HG03457 (cell line): ENCODE data around the gene CXCL12.

Experiments
- ATAC-seq: cut with Tn5 transposase; IDR thresholded peaks from one replicate; pipeline ENCODE4 v1.9.1; 2021; ENCODE audit warnings: moderate number of reproducible peaks; ENCODE audit not compliant: unreplicated experiment

CXCL12 gene

GRCh38 chr10:44386546-44387052, 1.7 kb upstream of the CXCL12 start:
- no peak for ATAC-seq

- no peak for ATAC-seq
These were observed 972 bp upstream of the CXCL12 start for GRCh38 chr10:44385696-44386441.

GRCh38 chr10:44384601-44385025, 284 bp downstream of the CXCL12 start:
- no peak for ATAC-seq

- ATAC-seq, result no peak
These were observed 922 bp downstream of the CXCL12 start for GRCh38 chr10:44383749-44384600.

- no peak for ATAC-seq
These were observed 1.7 kb downstream of the CXCL12 start for GRCh38 chr10:44382981-44383748.

- no peak for ATAC-seq
These were observed 2.6 kb downstream of the CXCL12 start for GRCh38 chr10:44382131-44382858.

GRCh38 chr10:44380829-44381600, 3.9 kb downstream of the CXCL12 start:
- ATAC-seq, result no peak

GRCh38 chr10:44379907-44380306, 5.0 kb downstream of the CXCL12 start:
- no peak for ATAC-seq

GRCh38 chr10:44378626-44379025, 6.3 kb downstream of the CXCL12 start:
- no peak for ATAC-seq

- ATAC-seq, result no peak
These were observed 7.1 kb downstream of the CXCL12 start for GRCh38 chr10:44377651-44378310.

GRCh38 chr10:44376472-44377099, 8.3 kb downstream of the CXCL12 start:
- ATAC-seq, result no peak

- ATAC-seq, result no peak
These were observed 10.7 kb downstream of the CXCL12 start for GRCh38 chr10:44374155-44374554.

- no peak for ATAC-seq
These were observed 11.4 kb downstream of the CXCL12 start for GRCh38 chr10:44373341-44373995.

GRCh38 chr10:44372181-44372580, 12.7 kb downstream of the CXCL12 start:
- ATAC-seq, result no peak

- no peak for ATAC-seq
These were observed 14.1 kb downstream of the CXCL12 start for GRCh38 chr10:44370731-44371248.

GRCh38 chr10:44369854-44370253, 15.0 kb downstream of the CXCL12 start:
- no peak for ATAC-seq

GRCh38 chr10:44369296-44369695, 15.6 kb downstream of the CXCL12 start:
- ATAC-seq, result no peak

GRCh38 chr10:44368637-44369036, 16.3 kb downstream of the CXCL12 start:
- no peak for ATAC-seq
